AG09309 (cell line): ENCODE results near the gene PRKX.

Source experiments
- DNase-seq: peaks from one replicate; pipeline ENCODE4 v3.0.0-alpha.2; 2010; ENCODE audit warnings: low read depth
- H3K4me3 ChIP-seq: 2 replicates; pipeline ENCODE4 v1.5.1; 2011; ENCODE audit warnings: mild to moderate bottlenecking, low read depth, low read length, moderate library complexity; ENCODE audit not compliant: control insufficient read depth
- CTCF ChIP-seq: IDR thresholded peaks from 2 replicates; pipeline ENCODE4 v1.5.1; 2011; ENCODE audit warnings: mild to moderate bottlenecking, low read depth, low read length, inconsistent platforms; ENCODE audit not compliant: insufficient read depth, control insufficient read depth; ENCODE audit errors: missing control alignments

The PRKX gene

GRCh38 chrX:3603026-3603661, 110.3 kb downstream of the PRKX start:
- H3K4me3 ChIP-seq, result no peak overlapping the region
- no peak for DNase-seq
- TF ChIP-seq CTCF, result no peak

GRCh38 chrX:3599802-3600430, 113.5 kb downstream of the PRKX start:
- no peak for DNase-seq
- no peak for TF ChIP-seq CTCF
- H3K4me3 ChIP-seq, result no peak overlapping the region

- H3K4me3 ChIP-seq, result no peak overlapping the region
- no peak for DNase-seq
- TF ChIP-seq CTCF, result no peak
Observed at GRCh38 chrX:3598709-3599108, 114.7 kb downstream of the PRKX start.

- H3K4me3 ChIP-seq, result no peak overlapping the region
- DNase-seq, result no peak
- no peak for TF ChIP-seq CTCF
Observed at GRCh38 chrX:3598046-3598605, 115.3 kb downstream of the PRKX start.

- no peak overlapping the region for H3K4me3 ChIP-seq
- no peak for DNase-seq
- no peak for TF ChIP-seq CTCF
Observed at GRCh38 chrX:3592184-3592583, 121.3 kb downstream of the PRKX start.

- no peak overlapping the region for H3K4me3 ChIP-seq
Observed at GRCh38 chrX:3589474-3589873, 124.0 kb downstream of the PRKX start.

More at GRCh38 chrX:3589474-3589873, 124.0 kb downstream of the PRKX start:
- TF ChIP-seq CTCF, result no peak
- DNase-seq, result no peak
